NCI-H2196 treated with DMSO at 0.1 percent for 48 hours (cell line): ENCODE data around the gene CBLN1.

Experiments used
- DNase-seq: peaks from one replicate; lab custom pipeline; 2025; ENCODE audit not compliant: unreplicated experiment; lab: John Stamatoyannopoulos, UW

Gene CBLN1

DNA sequence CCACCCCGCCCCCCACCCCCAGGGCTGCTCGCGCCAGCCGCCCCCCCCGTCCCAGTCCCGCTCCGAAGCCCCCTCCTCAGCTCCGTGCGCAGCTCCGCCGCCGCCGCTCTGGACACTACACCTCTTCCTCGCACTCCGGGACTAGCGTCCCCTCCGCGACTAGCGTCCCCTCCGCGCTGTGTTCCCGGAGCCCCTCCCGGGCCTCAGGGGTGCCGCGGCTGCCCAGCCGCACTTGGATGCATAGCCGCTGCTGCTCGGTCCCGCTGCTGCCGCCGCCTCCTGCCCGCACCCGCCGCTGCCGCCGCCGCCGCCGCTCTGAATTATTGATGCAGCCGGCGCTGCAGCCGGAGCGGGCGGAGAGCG lies at the start of gene CBLN1:
Gene CBLN1, minus strand, starts transcription at position 359 of the 363 bp plus-strand sequence. CDS start 373 bp downstream, outside the sequence.
- no peak for DNase-seq

DNA sequence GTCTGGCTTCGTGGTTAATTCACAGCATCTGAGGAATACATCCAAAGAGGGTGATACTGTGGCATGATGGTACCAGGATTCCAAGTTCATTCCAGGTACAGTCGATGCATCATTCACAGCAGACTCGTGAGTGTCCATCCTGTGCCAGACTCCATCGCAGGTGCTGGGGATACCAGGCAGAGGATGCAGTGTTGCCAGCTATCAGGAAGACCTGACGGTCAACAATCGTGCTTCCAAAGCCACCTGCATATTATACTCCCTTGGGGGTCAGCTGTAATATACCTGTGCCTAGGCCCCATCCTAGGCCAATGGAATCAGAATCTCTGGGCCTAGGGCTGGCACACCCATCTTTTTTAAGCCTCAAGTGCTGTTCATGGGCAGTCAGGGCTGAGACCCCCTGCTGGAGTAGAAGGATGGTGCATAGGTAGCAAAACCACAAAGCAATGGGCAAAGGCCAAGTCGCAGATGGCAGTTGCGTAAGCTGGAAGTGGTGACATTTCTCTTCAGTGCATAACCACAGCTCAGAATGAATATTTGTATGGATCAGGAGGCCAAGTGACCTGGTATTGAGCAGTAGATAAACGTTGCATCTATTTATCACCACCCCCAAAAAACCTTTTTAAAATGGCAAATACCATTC lies 49.0 kb upstream of the CBLN1 start:
- no peak for DNase-seq

DNA sequence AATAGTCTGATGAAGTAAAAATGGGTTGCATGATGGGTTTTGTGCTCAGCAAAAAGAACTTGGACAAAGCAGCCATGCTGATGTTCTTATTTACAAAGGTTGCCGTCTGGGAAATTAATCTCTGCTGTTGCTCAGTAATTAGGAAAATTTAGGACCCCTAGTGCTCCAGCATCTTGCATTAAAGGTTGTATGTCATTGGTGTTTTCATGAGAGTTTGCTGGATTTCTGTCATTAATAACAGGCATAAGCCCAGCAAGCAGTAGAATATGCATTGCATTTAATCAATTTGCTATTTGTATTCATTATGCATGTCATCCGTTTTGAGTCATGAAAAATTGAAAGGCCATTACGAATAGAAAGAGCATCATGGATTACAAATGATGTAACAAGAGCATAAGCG lies 46.7 kb upstream of the CBLN1 start:
- DNase-seq: no peak

DNA sequence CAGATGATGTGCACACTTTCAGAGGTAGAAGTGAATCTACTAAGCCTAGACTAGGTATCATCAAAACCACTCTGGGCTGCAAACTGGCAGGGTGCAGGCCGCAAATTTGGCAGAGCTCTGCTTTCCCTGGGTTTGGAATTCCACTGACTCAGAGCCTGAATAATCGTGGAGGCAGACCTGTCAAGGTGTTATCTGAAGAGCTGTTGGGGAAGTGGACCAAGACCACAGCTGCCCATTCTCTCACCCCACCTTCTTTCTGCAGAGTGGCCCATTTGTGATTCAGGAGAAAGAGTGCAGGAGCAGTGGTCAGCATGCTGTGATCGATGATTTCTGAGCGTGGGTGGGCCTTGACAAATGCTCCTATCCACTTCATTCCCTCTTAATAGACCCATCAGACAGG lies 45.8 kb upstream of the CBLN1 start:
- DNase-seq: no peak

DNA sequence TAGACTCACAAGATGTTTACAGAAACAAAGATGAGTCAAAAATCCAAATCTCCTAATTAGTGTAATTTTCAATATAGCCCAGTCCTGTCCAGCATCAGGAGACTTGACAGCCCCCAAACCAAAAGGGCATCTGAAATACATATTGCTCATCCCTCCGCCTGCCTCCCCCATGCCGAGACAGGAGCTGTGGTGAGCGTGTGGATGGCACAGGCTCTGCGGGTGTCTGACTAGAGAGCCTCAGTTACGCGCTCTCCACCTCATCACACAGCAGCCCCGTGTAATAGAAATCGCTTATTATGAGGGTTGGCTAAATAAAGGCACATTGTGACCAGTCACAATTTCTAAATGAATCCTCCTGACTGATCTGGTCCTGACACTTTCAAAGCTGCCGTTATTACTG lies 43.1 kb upstream of the CBLN1 start:
- DNase-seq: no peak

DNA sequence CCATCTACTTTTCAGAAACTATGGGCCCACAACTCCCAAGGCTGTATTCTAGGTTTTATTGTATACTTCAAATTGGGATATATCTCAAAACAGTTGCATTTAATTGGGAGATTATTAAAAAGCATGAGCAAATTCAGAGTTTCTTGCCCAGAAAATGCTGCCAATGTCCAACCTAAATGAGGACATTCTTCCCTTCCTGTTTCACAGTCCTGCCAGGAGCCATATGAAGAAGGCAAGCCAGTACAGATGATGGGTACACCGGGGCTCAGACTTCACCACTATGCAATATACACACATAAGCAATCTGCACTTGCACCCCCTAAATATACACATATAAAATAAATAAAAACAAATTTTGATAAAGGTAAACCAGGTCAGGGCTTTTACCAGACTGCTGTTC lies 34.0 kb upstream of the CBLN1 start:
- DNase-seq: no peak

DNA sequence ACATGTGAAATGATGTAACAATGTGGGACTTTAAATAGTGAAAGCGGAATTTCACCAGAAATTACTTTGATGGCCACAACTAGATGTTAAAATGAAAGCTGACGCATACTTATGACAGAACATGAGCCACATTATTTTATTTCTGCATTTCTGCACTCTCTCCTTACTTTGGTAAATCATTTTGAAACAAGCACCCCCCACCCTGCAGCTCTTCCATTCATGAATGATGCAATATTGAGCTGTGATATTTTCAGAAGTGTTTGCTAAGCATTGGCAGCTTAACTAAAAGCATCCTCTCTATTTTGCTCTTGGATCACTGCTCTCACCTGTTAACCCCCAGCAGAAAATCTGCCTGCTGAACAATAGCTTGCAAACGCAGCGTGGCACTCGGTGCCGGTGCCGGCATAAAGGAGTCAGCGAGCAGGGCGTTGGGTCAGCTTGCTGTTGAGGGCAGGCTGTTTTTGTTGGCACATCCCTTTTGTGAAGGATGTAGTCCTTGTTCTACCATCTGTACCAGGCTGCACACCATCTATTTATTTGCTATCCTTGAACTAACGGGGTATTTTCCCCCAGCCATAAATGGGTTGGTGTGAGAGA lies 30.8 kb upstream of the CBLN1 start:
- no peak for DNase-seq

DNA sequence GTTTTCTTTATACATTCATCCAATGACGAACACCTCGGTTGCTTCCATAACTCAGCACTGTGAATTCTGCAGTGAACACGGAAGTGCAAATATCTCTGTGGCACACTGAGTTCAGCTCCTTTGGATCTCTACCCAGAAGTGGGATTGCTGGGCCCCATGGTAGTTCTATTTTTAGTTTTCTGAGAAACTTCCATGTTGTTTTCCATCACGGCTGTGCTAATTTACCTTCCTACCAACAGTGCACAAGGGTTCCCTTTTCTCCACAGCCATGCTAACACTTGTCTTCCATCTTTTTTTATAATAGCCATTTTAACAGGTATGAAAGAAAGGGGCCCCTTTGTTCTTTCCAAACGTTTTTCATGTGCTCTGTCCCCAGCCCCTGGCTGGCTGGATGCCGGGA lies 30.2 kb upstream of the CBLN1 start:
- no peak for DNase-seq

DNA sequence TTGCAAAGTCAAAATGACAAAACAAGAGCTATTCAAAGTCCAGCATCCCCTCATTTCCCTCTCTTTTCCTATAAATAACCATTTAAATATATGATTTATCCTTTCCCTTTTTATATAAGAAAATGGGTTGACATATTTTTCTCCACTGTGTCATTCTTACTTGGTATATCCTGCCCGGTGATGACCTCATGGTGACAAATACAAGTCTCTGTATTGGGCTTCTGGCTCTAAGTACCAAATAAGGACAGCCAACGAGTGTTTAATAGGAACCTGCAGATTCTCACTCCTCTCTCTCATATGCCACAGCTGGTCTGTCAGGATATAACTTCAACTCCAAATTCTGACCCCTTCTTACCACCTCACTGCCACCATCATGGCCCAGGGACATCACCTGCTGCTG lies 25.5 kb upstream of the CBLN1 start:
- DNase-seq: no peak

DNA sequence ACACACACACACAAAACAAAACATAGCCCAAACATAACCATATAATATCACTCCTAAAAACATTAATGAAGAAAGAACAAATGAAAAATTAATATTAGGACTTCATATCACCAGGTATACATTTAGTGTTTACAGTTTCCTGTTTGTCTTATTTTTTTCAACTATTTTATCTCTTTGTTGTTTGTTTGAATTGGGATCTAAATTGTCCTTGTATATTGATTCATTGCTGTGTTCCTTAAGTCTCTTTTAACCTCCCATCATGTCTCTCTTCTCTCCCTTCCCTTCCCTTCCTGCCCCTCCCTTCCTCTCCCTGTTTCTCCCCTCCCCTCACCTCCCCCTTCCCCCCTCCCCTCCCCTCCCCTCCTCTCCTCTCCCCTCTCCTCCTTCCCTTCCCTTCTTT lies 23.8 kb upstream of the CBLN1 start:
- no peak for DNase-seq

DNA sequence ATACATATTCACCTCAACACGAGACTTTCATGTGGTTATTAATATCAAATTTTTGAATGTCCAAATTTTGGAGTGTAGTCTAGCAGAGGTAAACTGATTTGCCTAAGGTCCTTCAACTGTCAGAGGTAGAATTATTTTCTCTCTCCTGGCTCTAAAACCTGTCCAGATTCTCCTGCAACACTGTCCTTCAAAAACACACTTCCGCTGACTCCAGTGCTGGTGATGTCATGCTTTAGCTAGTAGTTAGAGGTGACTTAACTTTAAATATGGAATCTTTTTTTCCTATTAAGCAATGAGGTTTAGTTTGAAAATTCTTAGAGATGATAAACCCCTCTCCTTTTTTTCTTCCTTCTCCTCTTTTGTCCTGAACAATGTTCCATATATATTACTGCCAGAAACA lies 10.8 kb upstream of the CBLN1 start:
- no peak for DNase-seq

DNA sequence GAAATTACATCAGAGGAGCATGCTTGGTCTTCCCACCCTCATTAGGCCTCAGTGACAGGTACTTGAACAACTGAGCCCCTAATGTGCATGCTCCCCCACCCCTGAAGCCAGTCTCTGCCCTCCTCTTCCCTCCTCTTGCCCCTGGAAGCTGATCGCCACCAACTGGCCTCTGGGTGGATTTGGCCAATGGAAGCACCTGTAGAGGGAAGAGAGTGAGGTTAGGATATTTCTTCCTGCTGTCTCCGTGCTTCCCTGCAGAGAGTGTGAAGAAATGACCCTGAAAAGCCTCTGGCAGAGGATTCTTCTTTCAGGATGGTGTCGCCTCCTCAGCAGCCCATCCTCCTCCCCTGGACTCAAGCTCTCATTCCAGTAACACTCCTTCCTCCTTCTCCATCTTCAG lies 5.9 kb upstream of the CBLN1 start:
- DNase-seq: no peak

DNA sequence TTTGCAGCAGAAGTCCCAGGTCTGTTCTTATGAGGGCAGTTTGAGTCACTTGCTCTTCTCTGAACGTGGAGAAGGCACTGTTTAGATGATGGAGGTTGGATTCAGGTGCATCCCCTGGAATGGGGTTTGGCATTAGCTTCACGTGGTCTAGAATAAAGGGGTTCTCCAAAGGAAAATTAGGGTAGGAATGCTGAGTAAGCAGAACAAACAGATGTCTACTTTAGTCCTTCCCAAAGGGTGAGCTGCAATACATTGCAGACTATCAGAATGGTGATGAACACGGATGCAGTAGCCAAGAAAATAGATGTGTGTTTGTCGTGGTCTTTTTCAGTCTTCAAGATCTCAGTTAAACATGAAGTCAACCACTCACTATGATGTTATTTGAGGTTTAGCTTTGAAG lies 3.3 kb upstream of the CBLN1 start:
- DNase-seq: no peak

DNA sequence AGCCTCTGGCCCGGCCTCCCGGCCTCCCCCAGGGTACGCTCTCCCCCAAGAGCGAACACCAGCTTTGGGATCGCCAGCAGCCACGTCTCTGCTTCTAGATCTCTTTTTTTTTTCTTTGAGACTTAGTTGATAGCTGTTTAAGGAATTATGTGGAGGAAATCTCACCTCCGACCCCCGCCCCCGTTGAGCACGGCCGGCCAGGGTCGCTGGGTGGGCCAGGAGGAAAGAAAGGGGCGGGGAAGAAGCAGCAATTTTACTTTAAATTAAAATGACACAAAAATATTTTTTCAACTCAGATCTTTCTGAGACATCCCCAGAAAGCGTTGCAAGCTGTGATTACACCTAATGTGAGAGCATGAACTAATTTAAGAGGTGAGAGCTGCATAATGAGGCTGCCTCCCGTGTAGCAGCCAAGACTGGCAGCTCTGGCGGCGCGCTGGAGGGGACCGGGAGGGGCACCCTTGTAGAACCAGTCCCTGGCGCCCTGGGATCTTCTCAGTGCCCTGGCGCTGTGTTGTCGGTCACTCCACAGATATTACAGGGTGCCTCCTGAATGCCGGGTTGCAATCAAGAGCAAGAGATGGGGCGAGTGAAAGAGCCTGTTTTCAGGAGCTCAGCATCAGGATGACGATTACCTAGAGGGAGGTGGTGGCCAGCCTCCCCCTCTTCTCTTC lies 1.9 kb upstream of the CBLN1 start:
- DNase-seq: no peak

DNA sequence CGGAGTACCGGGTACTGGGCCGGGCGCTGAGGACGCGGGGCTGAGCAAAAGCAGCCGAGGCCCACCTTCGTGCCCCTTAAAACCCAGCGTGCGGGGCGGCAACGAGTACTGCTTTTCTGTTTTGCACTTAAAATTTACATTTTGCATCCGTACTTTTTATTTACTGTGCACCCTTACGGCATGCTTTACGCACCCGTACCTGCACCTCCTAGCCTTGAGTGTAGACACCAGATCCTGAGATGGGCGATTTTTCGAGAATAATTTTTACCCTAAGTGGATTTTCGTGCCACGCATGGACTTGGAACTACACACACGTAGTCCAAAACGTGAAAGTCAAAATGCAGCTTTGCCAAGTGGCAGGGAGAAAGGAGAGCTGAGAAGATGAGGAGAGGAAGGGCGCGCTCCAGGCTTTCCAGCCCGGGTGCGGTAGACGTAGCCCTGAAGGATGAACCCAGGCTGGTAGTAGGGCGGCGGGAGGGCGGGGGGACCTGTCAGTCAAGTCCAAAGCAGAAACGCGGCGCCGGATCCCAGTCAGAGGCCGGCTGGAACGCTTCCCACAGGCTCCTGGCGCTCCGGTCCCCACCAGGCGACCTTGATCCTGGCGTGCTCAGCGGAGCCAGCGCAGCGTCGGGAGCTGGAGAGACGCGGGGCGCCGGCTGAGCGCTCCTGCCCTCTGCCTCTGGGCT lies 1.2 kb upstream of the CBLN1 start:
- no peak for DNase-seq

DNA sequence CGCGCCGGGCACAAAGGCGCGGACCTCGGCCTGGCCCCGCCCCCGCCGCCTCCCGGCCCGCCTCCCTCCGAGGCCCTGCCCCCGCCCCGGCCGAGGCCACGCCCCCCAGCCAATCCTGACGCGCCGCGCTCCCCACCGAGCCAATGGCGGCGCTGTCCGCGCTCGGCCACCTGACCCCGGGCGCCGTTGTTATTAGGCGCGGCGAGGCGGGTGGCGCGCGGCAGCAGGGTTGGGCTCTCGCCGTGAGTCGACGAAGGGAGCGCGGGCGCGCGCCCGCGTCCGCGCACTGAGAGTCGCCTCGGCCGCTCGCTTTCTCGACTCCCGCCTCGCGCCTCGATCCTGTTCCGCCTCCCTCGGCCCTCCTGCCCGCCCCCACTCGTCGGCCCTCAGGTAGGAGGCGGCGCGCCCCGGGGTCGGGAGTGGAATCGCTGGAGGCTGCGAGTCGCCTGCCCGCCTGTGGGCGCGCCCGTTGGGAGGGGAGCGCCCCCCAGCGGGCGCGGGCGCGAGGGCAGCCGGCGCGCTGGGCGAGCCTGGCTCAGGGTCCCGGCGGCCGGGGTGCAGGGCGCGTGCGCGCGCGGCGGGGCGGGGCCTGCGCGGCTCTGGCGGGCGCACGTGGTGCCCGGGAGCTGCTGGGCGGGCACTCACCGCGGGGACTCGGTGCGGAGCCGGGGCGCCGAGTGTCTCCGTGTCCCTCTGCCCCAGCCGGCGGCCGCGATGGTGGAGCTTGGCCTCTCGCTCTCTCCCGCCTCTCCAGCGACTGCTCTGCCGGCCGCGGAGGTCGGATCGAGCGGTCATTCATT lies 405 bp upstream of the CBLN1 start:
- DNase-seq: no peak

DNA sequence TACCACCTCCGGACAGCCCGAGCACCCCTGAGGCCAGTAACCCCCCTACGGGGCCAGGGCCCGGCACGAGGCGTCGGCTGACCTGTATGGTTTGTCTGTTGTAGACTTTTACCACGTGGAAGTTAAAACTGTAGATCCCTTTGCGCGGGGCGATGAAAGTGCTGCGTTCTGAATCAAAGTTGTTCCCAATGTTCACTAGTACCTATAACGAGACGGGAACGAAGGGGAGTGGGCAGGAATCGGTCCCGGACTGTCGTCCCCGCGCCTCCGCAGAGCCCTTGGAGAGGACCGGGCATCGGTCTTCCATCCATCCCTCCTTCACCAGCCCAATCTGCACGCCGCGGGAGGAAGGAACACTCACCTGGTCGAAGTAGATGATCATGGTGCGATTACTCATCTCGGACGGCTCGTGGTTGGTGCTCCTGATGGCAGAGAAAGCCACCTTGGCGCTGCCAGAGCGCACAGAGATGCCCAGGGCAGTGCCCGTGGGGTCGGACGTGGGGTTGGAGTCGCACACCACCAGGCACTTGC lies 732 bp downstream of the CBLN1 start:
- no peak for DNase-seq

DNA sequence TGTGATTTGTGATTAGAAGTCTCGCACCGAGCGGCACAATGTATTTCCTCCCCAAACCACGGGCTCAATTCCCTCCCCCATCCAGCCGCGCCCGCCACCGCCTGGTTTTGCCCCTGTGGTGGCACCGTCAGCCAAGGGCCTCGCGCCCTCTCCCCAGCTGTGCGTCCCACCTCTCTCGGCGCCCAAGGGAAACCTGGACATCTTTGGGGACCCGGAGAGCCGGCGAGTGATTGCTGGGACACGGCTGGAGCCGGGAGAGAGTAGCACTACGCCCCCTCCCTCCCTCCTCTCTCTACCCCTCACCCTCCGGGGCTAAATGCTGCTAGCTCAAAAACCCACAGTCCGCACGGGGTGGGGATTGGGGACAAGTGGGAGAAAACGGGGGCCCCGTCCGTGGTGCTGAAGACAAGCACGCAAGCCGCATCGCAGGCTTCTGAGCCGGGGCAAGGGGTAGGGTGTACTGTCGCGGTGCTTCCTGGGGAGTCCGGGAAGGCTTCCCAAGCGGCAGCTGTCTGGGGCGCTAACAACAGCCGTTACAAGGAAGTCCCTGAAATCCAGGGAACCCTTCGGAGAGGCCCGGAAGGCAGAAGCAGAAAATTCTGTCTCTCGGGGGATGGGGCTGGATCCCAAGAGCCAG lies 1.4 kb downstream of the CBLN1 start:
- no peak for DNase-seq

DNA sequence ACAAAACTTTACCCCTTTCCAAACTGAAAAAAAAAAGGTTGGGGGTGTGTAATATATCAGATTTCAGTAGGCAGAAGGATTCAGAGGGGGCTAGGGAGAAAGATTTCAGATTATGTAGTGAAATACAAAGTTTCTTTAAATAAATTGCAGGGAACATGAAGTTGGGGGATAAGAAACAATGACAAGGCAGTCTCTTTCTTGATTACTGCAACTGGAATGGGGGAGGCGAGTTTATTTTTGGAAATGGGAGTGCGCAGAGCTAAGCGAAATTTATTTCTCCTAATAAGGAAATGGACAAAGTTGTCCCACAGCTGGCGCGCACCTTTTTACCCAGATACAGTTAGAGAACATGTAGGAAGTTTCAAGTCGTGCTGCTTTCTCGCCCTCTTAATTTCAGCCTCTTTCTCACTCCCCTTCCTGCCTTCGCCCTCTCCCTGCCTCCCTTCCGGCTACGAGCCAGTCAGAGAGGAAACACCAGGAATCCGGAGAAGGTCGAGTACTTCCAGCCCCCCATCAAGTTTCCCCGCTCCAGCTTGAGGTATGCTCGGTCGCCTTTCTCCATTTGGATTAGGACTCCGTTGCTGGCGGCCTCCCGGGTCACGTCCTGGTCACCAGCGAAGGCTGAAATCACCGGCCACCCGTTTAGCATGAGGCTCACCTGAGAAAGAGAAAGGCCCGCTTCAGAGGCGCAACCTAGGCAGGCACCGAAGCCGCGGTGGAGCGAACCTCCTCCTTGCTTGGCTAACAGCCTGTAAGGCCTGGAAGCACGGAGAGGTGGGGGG lies 2.5 kb downstream of the CBLN1 start:
- DNase-seq: no peak

DNA sequence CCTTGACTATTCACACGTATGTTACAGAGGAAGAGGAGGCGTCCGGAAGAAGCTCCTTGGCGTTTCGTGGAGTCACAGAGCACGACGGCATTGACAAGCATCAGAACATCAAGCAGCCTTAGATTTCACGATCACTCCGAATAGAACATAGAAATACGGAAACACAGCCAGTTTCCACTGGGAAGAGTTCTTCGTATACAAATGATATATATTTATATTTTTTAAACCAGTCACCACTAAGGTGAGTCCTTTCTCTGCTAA lies 3.1 kb downstream of the CBLN1 start:
- DNase-seq: no peak
